Measurements from ENCODE around the gene ITPK1.

The ITPK1 gene

GRCh38 chr14:92997343-92998061 lies 118.2 kb downstream of the ITPK1 start:
- in situ Hi-C loops (cut with MboI; ENCODE audit: low sequenced_read_pairs) = no loop called here

DNA sequence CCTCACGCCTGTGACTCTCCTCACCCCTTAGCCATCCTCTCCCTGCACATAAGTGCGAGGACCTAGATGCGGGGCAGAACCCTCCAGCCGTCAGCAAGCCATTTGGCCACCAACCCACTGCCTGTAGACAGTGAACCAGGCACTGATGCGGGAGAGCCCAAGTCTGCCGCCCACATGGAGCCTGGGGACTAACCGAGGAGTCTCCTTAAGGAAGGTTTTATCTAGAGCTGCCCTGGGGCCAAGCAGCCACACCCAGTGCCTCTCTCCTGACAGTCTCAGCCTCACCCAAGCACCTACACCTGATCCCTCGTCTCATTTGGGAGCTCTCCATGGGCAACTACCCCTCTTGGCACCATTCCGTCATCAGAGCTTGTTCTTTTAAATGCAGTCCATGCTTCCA lies 120.1 kb downstream of the ITPK1 start:
- in situ Hi-C loops (cut with MboI; ENCODE audit: low sequenced_read_pairs) = no loop called here

DNA sequence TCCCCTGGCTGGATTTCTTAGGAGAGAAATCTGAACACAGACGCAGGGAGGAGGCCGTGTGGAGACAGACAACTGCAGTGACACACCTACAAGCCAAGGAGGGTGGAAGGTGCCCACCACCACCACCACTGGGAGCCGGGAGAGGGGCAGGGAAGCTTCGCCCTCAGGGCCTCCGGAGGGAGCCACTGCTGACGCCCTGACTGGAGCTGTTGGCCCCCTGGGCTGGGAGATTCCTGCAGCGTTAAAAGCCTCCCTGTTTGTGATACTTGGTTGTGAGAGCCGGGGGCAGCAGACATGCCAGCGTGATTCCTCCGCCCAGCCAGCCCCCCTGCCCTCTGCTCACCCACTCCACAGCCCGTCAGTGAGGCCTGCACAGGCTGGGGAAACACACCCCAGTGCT lies 120.8 kb downstream of the ITPK1 start:
- in situ Hi-C loops (cut with MboI; ENCODE audit: low sequenced_read_pairs) = no loop called here

- in situ Hi-C loops (cut with MboI; ENCODE audit: low sequenced_read_pairs) = no loop called here
Observed at GRCh38 chr14:92994131-92994676, 121.5 kb downstream of the ITPK1 start.

DNA sequence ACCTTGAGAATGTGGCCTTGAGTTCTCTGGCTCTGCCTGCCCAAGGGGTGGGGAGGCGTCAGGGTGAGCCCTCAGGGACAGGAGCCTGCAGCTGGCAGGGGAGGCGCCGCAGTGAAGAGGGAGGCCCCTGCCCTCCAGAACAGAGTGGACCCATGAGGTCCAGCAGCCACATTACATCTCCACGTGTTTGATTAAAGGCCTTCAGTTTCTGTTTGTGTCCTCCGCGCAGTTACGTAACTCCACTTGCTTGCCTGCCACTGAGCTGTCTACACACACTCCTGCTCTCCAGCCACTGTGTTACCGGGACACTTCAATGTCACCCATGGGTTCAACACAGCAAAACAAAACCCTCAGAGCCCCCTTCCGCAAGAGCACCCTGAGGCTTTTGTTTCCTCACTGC lies 122.4 kb downstream of the ITPK1 start:
- in situ Hi-C loops (cut with MboI; ENCODE audit: low sequenced_read_pairs) = no loop called here

- in situ Hi-C loops (cut with MboI; ENCODE audit: low sequenced_read_pairs) = no loop called here
Observed at GRCh38 chr14:92991536-92991935, 124.2 kb downstream of the ITPK1 start.

GRCh38 chr14:92990456-92991430 lies 125.0 kb downstream of the ITPK1 start:
- in situ Hi-C loops (cut with MboI; ENCODE audit: low sequenced_read_pairs) = no loop called here

- in situ Hi-C loops (cut with MboI; ENCODE audit: low sequenced_read_pairs) = no loop called here
Observed at GRCh38 chr14:92988786-92989755, 126.7 kb downstream of the ITPK1 start.

- in situ Hi-C loops (cut with MboI; ENCODE audit: low sequenced_read_pairs) = no loop called here
Observed at GRCh38 chr14:92987713-92988510, 127.8 kb downstream of the ITPK1 start.

DNA sequence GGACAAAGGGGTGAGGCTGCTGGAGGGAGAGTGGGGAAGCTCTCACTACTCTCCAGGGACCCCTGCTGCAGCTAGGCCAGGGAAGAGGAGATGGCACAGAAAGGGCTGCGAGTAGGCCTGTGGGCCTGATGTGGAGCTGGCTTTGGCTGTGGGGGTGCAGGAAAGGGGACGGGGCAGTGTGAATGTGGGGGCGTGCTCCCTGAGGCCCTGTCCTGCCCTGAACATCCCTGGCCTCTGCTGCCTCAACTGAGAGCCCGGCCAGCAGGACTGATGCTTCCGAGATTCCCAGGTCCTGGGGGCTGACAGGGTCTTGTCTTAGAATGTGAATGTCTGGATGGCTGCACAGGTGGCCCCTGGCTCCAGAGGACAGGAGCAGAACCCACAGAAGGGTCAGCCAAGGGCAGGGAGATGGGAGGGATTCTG lies 128.6 kb downstream of the ITPK1 start:
- in situ Hi-C loops (cut with MboI; ENCODE audit: low sequenced_read_pairs) = no loop called here

GRCh38 chr14:92986254-92987147 lies 129.2 kb downstream of the ITPK1 start:
- in situ Hi-C loops (cut with MboI; ENCODE audit: low sequenced_read_pairs) = no loop called here

DNA sequence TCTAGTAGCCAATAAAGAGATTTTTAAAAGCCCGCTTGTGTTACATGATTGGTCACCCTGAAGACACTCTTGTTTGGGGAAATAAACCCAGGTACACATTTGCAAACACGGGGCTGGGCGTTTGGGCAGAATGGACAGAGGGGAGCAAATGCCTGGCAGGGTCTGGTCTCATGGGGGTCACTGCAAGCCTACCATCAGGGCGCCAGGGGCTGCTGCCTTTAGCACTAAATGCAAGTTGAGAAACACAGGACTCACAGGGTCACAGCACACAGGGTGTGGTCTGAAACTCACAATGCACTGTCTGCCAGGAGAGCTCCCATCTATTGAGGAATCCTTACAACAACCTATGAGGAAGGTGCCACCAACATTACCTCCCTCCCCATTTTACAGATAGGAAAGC lies 130.2 kb downstream of the ITPK1 start:
- in situ Hi-C loops (cut with MboI; ENCODE audit: low sequenced_read_pairs) = no loop called here

DNA sequence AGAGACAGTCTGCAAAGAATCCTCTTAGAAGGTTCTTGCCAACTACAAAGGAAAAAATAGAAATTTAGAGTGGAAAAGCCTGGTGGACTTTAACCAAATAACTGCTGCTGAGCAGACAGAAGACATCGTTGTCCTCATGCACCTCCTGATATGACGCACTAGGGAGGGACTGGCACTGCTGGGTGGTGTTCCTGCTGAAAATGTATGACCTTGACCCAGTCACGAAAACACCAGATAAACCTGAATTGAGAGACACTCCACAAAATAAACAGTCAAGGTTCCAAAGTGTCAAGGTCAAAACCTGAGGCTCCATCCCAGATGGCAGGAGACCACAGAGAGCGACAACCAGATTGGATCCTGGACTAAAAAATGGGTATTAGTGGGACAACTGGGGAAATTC lies 130.8 kb downstream of the ITPK1 start:
- in situ Hi-C loops (cut with MboI; ENCODE audit: low sequenced_read_pairs) = no loop called here

- in situ Hi-C loops (cut with MboI; ENCODE audit: low sequenced_read_pairs) = no loop called here
Observed at GRCh38 chr14:92984082-92984788, 131.5 kb downstream of the ITPK1 start.

- in situ Hi-C loops (cut with MboI; ENCODE audit: low sequenced_read_pairs) = no loop called here
Observed at GRCh38 chr14:92982956-92983355, 132.8 kb downstream of the ITPK1 start.

DNA sequence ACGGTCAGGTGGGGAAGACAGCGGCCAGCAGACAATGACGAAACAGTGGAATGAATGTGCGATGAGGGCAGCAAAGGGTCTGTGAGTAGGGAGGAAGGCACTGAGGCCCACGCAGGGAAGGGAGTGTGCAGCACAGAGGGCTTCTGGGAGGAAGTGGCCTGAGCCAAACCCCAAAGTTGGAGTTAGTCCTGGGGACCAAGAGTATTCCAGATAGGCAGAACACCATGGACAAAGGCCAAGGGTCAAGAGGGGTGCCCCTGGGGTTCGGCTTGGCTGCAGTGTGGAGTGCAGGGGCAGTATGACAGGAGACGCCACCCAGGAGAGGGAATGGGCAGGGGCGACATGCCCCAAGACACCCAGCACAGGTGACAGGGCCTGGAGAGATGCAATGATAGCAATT lies 134.0 kb downstream of the ITPK1 start:
- in situ Hi-C loops (cut with MboI; ENCODE audit: low sequenced_read_pairs) = no loop called here

DNA sequence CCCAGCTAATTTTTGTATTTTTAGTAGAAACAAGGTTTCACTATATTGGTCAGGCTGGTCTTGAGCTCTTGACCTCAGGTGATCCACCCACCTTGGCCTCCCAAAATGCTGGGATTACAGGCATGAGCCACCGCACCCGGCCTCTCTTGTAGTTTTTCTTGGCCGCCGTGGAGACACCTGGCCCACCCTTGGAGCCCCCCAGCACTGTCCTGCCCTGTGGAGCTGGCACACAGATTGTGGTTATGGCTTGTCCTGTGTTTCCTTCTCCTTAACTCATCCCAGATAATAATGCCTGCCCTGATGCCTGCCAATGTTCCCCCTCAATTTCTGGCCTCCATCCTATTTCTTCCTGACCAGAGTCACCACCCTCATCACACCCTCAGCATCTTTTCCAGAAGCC lies 134.9 kb downstream of the ITPK1 start:
- in situ Hi-C loops (cut with MboI; ENCODE audit: low sequenced_read_pairs) = no loop called here

Measured in HL-60/S4 treated with phorbol 12-myristate 13-acetate at 8.2 ng/mL for 4 days and 3 days (cell line).